ENCODE measurements around the gene TFPI.
"Not testable (repeated sequence)": the region's sequence is repeated elsewhere in the genome, so short reads cannot be mapped to it uniquely, and the experiment has no call there.

Gene TFPI

GRCh38 chr2:187513460-187514234 is 40.6 kb downstream of the TFPI start:
- not testable (repeated sequence) for H3K27ac ChIP-seq (ENCODE audit: low read length); H2AFZ ChIP-seq (ENCODE audit: low read depth, low read length); H3K9ac ChIP-seq (ENCODE audit: low read depth, low read length); H3K27me3 ChIP-seq (ENCODE audit: insufficient read depth, low read length, poor library complexity); H3K4me2 ChIP-seq (ENCODE audit: insufficient read depth, low read length); H3K79me2 ChIP-seq (ENCODE audit: insufficient read depth, low read length); DNase-seq; H3K9me3 ChIP-seq (ENCODE audit: insufficient read depth, low read length, severe bottlenecking); H3K4me3 ChIP-seq (ENCODE audit: low read depth in 1 of 2, low read length in 2 of 2); H4K20me1 ChIP-seq (ENCODE audit: insufficient read depth, low read length); ATAC-seq (ENCODE audit: insufficient read depth, low read depth); H3K36me3 ChIP-seq (ENCODE audit: insufficient read depth, low read length); H3K4me1 ChIP-seq (ENCODE audit: insufficient read depth, low read length)

- Histone ChIP-seq H3K4me2 (ENCODE audit: insufficient read depth, low read length) (no peak overlapping the region), H3K9ac (ENCODE audit: low read depth, low read length) (no peak overlapping the region), H3K27me3 (ENCODE audit: insufficient read depth, low read length, poor library complexity) (no peaks in the 10 kb centered on the region), H3K4me3 (ENCODE audit: low read depth in 1 of 2, low read length in 2 of 2) (no peak overlapping the region), H3K27ac (ENCODE audit: low read length) (no peak overlapping the region), H3K36me3 (ENCODE audit: insufficient read depth, low read length) (no peaks in the 10 kb centered on the region), H3K79me2 (ENCODE audit: insufficient read depth, low read length) (no peaks in the 10 kb centered on the region), H3K4me1 (ENCODE audit: insufficient read depth, low read length) (no peaks in the 10 kb centered on the region), H2AFZ (ENCODE audit: low read depth, low read length) (no peak overlapping the region), H3K9me3 (ENCODE audit: insufficient read depth, low read length, severe bottlenecking) (no peaks in the 10 kb centered on the region), H4K20me1 (ENCODE audit: insufficient read depth, low read length) (no peaks in the 10 kb centered on the region)
- DNase-seq = no peak
- no peak for TF ChIP-seq EZH2 (IDR thresholded peaks at IDR 0.05; ENCODE audit: borderline replicate concordance, low read depth, low read length, severe bottlenecking)
- TF ChIP-seq CTCF (IDR thresholded peaks at IDR 0.05; ENCODE audit: borderline replicate concordance, extremely low read depth, low read length, poor library complexity, severe bottlenecking) = no peak
- ATAC-seq (ENCODE audit: insufficient read depth, low read depth) = no peak
Measured at GRCh38 chr2:187511356-187512315, 42.6 kb downstream of the TFPI start.

GRCh38 chr2:187510419-187511355 is 43.5 kb downstream of the TFPI start:
- not testable (repeated sequence) for H3K4me3 ChIP-seq (ENCODE audit: low read depth in 1 of 2, low read length in 2 of 2); H2AFZ ChIP-seq (ENCODE audit: low read depth, low read length); H3K79me2 ChIP-seq (ENCODE audit: insufficient read depth, low read length); H3K27me3 ChIP-seq (ENCODE audit: insufficient read depth, low read length, poor library complexity); H3K27ac ChIP-seq (ENCODE audit: low read length); ATAC-seq (ENCODE audit: insufficient read depth, low read depth); DNase-seq; H3K4me2 ChIP-seq (ENCODE audit: insufficient read depth, low read length); H3K4me1 ChIP-seq (ENCODE audit: insufficient read depth, low read length); H3K9ac ChIP-seq (ENCODE audit: low read depth, low read length); H3K36me3 ChIP-seq (ENCODE audit: insufficient read depth, low read length); H4K20me1 ChIP-seq (ENCODE audit: insufficient read depth, low read length); H3K9me3 ChIP-seq (ENCODE audit: insufficient read depth, low read length, severe bottlenecking)

- H4K20me1 ChIP-seq (ENCODE audit: insufficient read depth, low read length) = no peaks in the 10 kb centered on the region
- H3K79me2 ChIP-seq (ENCODE audit: insufficient read depth, low read length) = no peaks in the 10 kb centered on the region
- no peak for DNase-seq
- ATAC-seq (ENCODE audit: insufficient read depth, low read depth) = peak; percentile 80
- no peak overlapping the region for H3K9ac ChIP-seq (ENCODE audit: low read depth, low read length)
- no peak overlapping the region for H3K27ac ChIP-seq (ENCODE audit: low read length)
- no peaks in the 10 kb centered on the region for H3K9me3 ChIP-seq (ENCODE audit: insufficient read depth, low read length, severe bottlenecking)
- H3K36me3 ChIP-seq (ENCODE audit: insufficient read depth, low read length) = no peaks in the 10 kb centered on the region
- H2AFZ ChIP-seq (ENCODE audit: low read depth, low read length) = no peak overlapping the region
- H3K4me2 ChIP-seq (ENCODE audit: insufficient read depth, low read length) = no peak overlapping the region
- peaks cover 8% of the 10 kb centered on the region; the same call in 1 of the 2 replicates for H3K4me1 ChIP-seq (ENCODE audit: insufficient read depth, low read length)
- TF ChIP-seq CTCF (IDR thresholded peaks at IDR 0.05; ENCODE audit: borderline replicate concordance, extremely low read depth, low read length, poor library complexity, severe bottlenecking) (no peak), EZH2 (IDR thresholded peaks at IDR 0.05; ENCODE audit: borderline replicate concordance, low read depth, low read length, severe bottlenecking) (no peak)
- H3K4me3 ChIP-seq (ENCODE audit: low read depth in 1 of 2, low read length in 2 of 2) = no peak overlapping the region
- no peaks in the 10 kb centered on the region for H3K27me3 ChIP-seq (ENCODE audit: insufficient read depth, low read length, poor library complexity)
Measured at GRCh38 chr2:187509667-187510417, 44.4 kb downstream of the TFPI start.

Measured in DND-41 (cell line).